K562 (cell line): ENCODE results near the gene DLL4. TPM values are rescaled to one million over a fixed set of nuclear protein-coding genes. Genes with fewer than 3 reads are reported as not detected.

Experiments
- CBFB ChIP-seq: sonication (generic); formaldehyde crosslinking; IDR thresholded peaks from 2 replicates; pipeline ENCODE4 v1.4.0; 2020; ENCODE audit warnings: mild to moderate bottlenecking, missing genetic modification reagents
- CC2D1A ChIP-seq: fragments of 450-650 bp; IDR thresholded peaks from 2 replicates; pipeline ENCODE4 v1.6.1; 2017; ENCODE audit warnings: mild to moderate bottlenecking
- EP300 ChIP-seq: IDR thresholded peaks from 2 replicates; pipeline ENCODE4 v1.6.1; 2012; ENCODE audit warnings: low read length, improper control_type of control experiment
- ESRRB ChIP-seq: fragments of 250-450 bp; sonication (Bioruptor Pico); IDR thresholded peaks from 2 replicates; pipeline ENCODE4 v1.5.0; 2020; ENCODE audit warnings: mild to moderate bottlenecking, moderate library complexity, borderline replicate concordance
- FOS ChIP-seq: IDR thresholded peaks from 3 replicates; pipeline ENCODE4 v1.6.1; 2011; ENCODE audit not compliant: insufficient read length; ENCODE audit errors: extremely low read depth
- GATAD2A ChIP-seq: fragments of 450-650 bp; IDR thresholded peaks from 2 replicates; pipeline ENCODE4 v1.6.1; 2017
- HCFC1 ChIP-seq: IDR thresholded peaks from 2 replicates; pipeline ENCODE4 v1.6.1; 2012; ENCODE audit warnings: low read depth, low read length, improper control_type of control experiment
- HDAC2 ChIP-seq: fragments of 450-650 bp; IDR thresholded peaks from 2 replicates; pipeline ENCODE4 v1.6.1; 2016; ENCODE audit warnings: mild to moderate bottlenecking
- HDAC6 ChIP-seq: IDR thresholded peaks from 2 replicates; pipeline ENCODE4 v1.6.1; 2012; ENCODE audit warnings: low read depth, mild to moderate bottlenecking, control low read depth, inconsistent platforms, low read length, moderate library complexity
- LCOR ChIP-seq: sonication (generic); formaldehyde crosslinking; IDR thresholded peaks from 2 replicates; pipeline ENCODE4 v1.8.0; 2022; ENCODE audit warnings: mild to moderate bottlenecking, missing genetic modification reagents
- MCM5 ChIP-seq: fragments of 450-650 bp; IDR thresholded peaks from 2 replicates; pipeline ENCODE4 v1.6.1; 2016; ENCODE audit warnings: low read depth
- MITF ChIP-seq: IDR thresholded peaks from 2 replicates; pipeline ENCODE4 v1.6.1; 2014; ENCODE audit warnings: antibody characterized with exemption
- NCOA2 ChIP-seq, 2 experiments: fragments of 450-650 bp; IDR thresholded peaks; 2 replicates each; pipeline ENCODE4 v1.6.1; 2018; ENCODE audit warnings: mild to moderate bottlenecking in 2 of 2, moderate library complexity in 1 of 2; ENCODE audit not compliant: partially characterized antibody in 2 of 2
- PHF20 ChIP-seq: fragments of 450-650 bp; IDR thresholded peaks from 2 replicates; pipeline ENCODE4 v1.6.1; 2018; ENCODE audit not compliant: partially characterized antibody
- SAFB2 ChIP-seq: fragments of 200-400 bp; formaldehyde crosslinking; IDR thresholded peaks from 2 replicates; pipeline ENCODE4 v1.6.1; 2018; ENCODE audit warnings: borderline replicate concordance, low read length, low read depth, moderate library complexity; ENCODE audit not compliant: severe bottlenecking
- SNIP1 ChIP-seq: fragments of 450-650 bp; IDR thresholded peaks from 2 replicates; pipeline ENCODE4 v1.7.1; 2017; ENCODE audit warnings: low read depth, mild to moderate bottlenecking
- SP1 ChIP-seq: sonication (generic); formaldehyde crosslinking; IDR thresholded peaks from 2 replicates; pipeline ENCODE4 v1.8.1; 2022; ENCODE audit warnings: mild to moderate bottlenecking, missing genetic modification reagents
- STAT5A ChIP-seq: IDR thresholded peaks from 2 replicates; pipeline ENCODE4 v1.6.1; 2012; ENCODE audit warnings: low read length, inconsistent platforms, borderline replicate concordance
- XRCC5 ChIP-seq: fragments of 200-400 bp; formaldehyde crosslinking; IDR thresholded peaks from 2 replicates; pipeline ENCODE4 v1.6.1; 2017; ENCODE audit warnings: low read depth, mild to moderate bottlenecking, low read length
- ZNF12 ChIP-seq: sonication (generic); formaldehyde crosslinking; IDR thresholded peaks from 2 replicates; pipeline ENCODE4 v1.4.0; 2020; ENCODE audit warnings: mild to moderate bottlenecking, missing genetic modification reagents
- ZNF121 ChIP-seq: sonication (generic); formaldehyde crosslinking; conservative IDR thresholded peaks from 2 replicates; pipeline ENCODE4 v1.8.0; 2022; ENCODE audit warnings: missing genetic modification reagents
- ZNF197 ChIP-seq: fragments of 200-800 bp; sonication (Bioruptor generic); IDR thresholded peaks from 2 replicates; pipeline ENCODE4 v1.6.1; 2016; ENCODE audit warnings: low read depth, missing genetic modification characterization, missing compliant biosample characterization
- ZNF280A ChIP-seq: fragments of 450-650 bp; IDR thresholded peaks from 2 replicates; pipeline ENCODE4 v1.6.1; 2018; ENCODE audit warnings: mild to moderate bottlenecking, low read depth; ENCODE audit not compliant: partially characterized antibody
- ZNF507 ChIP-seq: conservative IDR thresholded peaks from 2 replicates; pipeline ENCODE4 v1.6.1; 2017; ENCODE audit warnings: missing genetic modification characterization, missing compliant biosample characterization
- ZNF644 ChIP-seq: fragments of 200-800 bp; sonication (Bioruptor generic); IDR thresholded peaks from 2 replicates; pipeline ENCODE4 v1.6.1; 2016; ENCODE audit warnings: low read depth, missing genetic modification characterization, missing compliant biosample characterization
- ZNF699 ChIP-seq: fragments of 250-450 bp; sonication (Bioruptor Pico); IDR thresholded peaks from 2 replicates; pipeline ENCODE4 v1.8.0; 2021; ENCODE audit warnings: mild to moderate bottlenecking, moderate library complexity; ENCODE audit not compliant: insufficient replicate concordance
- ZNF707 ChIP-seq: fragments of 250-450 bp; sonication (Bioruptor Pico); conservative IDR thresholded peaks from 2 replicates; pipeline ENCODE4 v1.8.0; 2022; ENCODE audit warnings: inconsistent platforms, mild to moderate bottlenecking, moderate library complexity
- polyA plus RNA-seq, 8 experiments: library from polyadenylated mRNA; depleted of rRNA in 4 of 8; stranded (reverse) in 5 of 8; unstranded in 3 of 8; fragments of >200 nt; fragmentation: Nextera tagmentation in 2 of 8; fragmentation: Illumina TruSeq in 1 of 8; extraction: Ambion mirVana in 2 of 8; extraction: Trizol in 1 of 8; gene quantifications; 2 replicates each; pipeline versions ENCODE4 v1.2.1 to v1.2.3, GENCODE V29; 2011 to 2014; ENCODE audit warnings: inconsistent platforms in 1 of 8, missing spikeins in 1 of 8
- total RNA-seq, 7 experiments: library from RNA; depleted of rRNA in 6 of 7; stranded (reverse); fragments of >200 nt in 6 of 7; fragmentation: Illumina TruSeq in 2 of 7; extraction: Trizol in 2 of 7; gene quantifications; 2 replicates each; pipeline versions ENCODE4 v1.2.1 to v1.2.3, GENCODE V29; 2011 to 2021; ENCODE audit warnings: low replicate concordance in 1 of 7

The DLL4 gene
- total and polyA plus RNA-seq, 9 of the 15 experiments (the other 6 are each of a cell fraction or from before 2014, with no cell fraction given), result 0.04 to 1.1 (median 0.41) TPM; not detected in 1

GRCh38 chr15:40894681-40895448 is 34.3 kb upstream of the DLL4 start (continued):
- TF ChIP-seq ZNF707 (no peak), ZNF12 (CRISPR knock-in tag) (no peak), ESRRB (CRISPR knock-in tag) (no peak), CBFB (CRISPR knock-in tag) (no peak), HCFC1 (peak; percentile 55), SP1 (CRISPR knock-in tag) (no peak), HDAC6 (no peak), SNIP1 (no peak), ZNF121 (CRISPR knock-in tag) (no peak), XRCC5 (peak; percentile 77), CC2D1A (no peak), GATAD2A (no peak), MCM5 (no peak), NCOA2 (IDR thresholded peaks at IDR 0.05; ENCODE audit: partially characterized antibody in 2 of 2) (no peak), SAFB2 (no peak), ZNF644 (no peak), ZNF699 (no peak), ZNF280A (no peak), HDAC2 (peak; percentile 15; the same call in 1 of the 2 replicates), ZNF507 (tag) (no peak), STAT5A (no peak), EP300 (no peak), PHF20 (peak; percentile 51), FOS (no peak), ZNF197 (CRISPR knock-in tag) (no peak), LCOR (CRISPR knock-in tag) (peak; percentile 89), MITF (peak; percentile 76)
